WTC11 (cell line): ENCODE results near the gene MRFAP1L1. TPM values are rescaled to one million over a fixed set of nuclear protein-coding genes. Genes with fewer than 3 reads are reported as not detected.

Experiments
- ATAC-seq: fragments of 200-7000 bp; cut with Tn5 transposase; 2 replicates; pipeline ENCODE4 v1.10.0; 2021; ENCODE audit warnings: mild to moderate bottlenecking, moderate library complexity
- CTCF ChIA-PET: fragments of 300-600 bp; sonication (Branson Sonifier 250); formaldehyde crosslinking; loops from one replicate; lab custom pipeline; 2021; ENCODE audit warnings: antibody characterized with exemption; lab: Charles Lee
- POLR2A ChIA-PET: fragments of 350-600 bp; sonication (Branson Sonifier 250); formaldehyde crosslinking; loops from one replicate; lab custom pipeline; 2021; ENCODE audit warnings: antibody characterized with exemption; lab: Charles Lee
- DNase-seq: peaks from one replicate; pipeline ENCODE4 v3.0.0; 2021; ENCODE audit warnings: low spot score
- H3K27ac Mint-ChIP-seq: 2 replicates; pipeline ENCODE4 v1.8.0; 2021; ENCODE audit warnings: mixed read lengths
- H3K27me3 Mint-ChIP-seq: 2 replicates; pipeline ENCODE4 v1.8.0; 2021; ENCODE audit warnings: low read depth, mild to moderate bottlenecking, moderate library complexity, mixed read lengths
- H3K36me3 Mint-ChIP-seq: 2 replicates; pipeline ENCODE4 v1.8.0; 2021; ENCODE audit warnings: mixed read lengths
- H3K4me1 Mint-ChIP-seq: 2 replicates; pipeline ENCODE4 v1.8.0; 2022; ENCODE audit warnings: mixed read lengths
- H3K4me3 Mint-ChIP-seq: 2 replicates; pipeline ENCODE4 v1.8.0; 2021; ENCODE audit warnings: mild to moderate bottlenecking, moderate library complexity, mixed read lengths
- H3K9me3 Mint-ChIP-seq: 2 replicates; pipeline ENCODE4 v1.8.0; 2021; ENCODE audit warnings: mixed read lengths
- ATF1 ChIP-seq: sonication (generic); formaldehyde crosslinking; IDR thresholded peaks from 2 replicates; pipeline ENCODE4 v1.8.1; 2023; ENCODE audit warnings: mild to moderate bottlenecking, moderate library complexity, missing genetic modification reagents
- E2F1 ChIP-seq: sonication (generic); formaldehyde crosslinking; IDR thresholded peaks from 2 replicates; pipeline ENCODE4 v1.8.0; 2022; ENCODE audit warnings: mild to moderate bottlenecking, missing genetic modification reagents
- ELF4 ChIP-seq: sonication (generic); formaldehyde crosslinking; IDR thresholded peaks from 2 replicates; pipeline ENCODE4 v1.8.1; 2022; ENCODE audit warnings: low read depth, mild to moderate bottlenecking, moderate library complexity, missing genetic modification reagents
- MYBL2 ChIP-seq: sonication (generic); formaldehyde crosslinking; IDR thresholded peaks from 2 replicates; pipeline ENCODE4 v1.8.1; 2023; ENCODE audit warnings: mild to moderate bottlenecking, moderate library complexity, missing genetic modification reagents
- NR1H2 ChIP-seq: sonication (generic); formaldehyde crosslinking; IDR thresholded peaks from 2 replicates; pipeline ENCODE4 v1.9.0; 2021; ENCODE audit warnings: mild to moderate bottlenecking, moderate library complexity, missing genetic modification reagents
- ZNF121 ChIP-seq: sonication (generic); formaldehyde crosslinking; IDR thresholded peaks from 2 replicates; pipeline ENCODE4 v1.8.0; 2023; ENCODE audit warnings: missing genetic modification reagents
- ZNF138 ChIP-seq: sonication (generic); formaldehyde crosslinking; conservative IDR thresholded peaks from 2 replicates; pipeline ENCODE4 v1.8.1; 2022; ENCODE audit warnings: mild to moderate bottlenecking, moderate library complexity, missing genetic modification reagents
- ZNF263 ChIP-seq: sonication (generic); formaldehyde crosslinking; IDR thresholded peaks from 2 replicates; pipeline ENCODE4 v1.8.1; 2022; ENCODE audit warnings: low read depth, mild to moderate bottlenecking, moderate library complexity, missing genetic modification reagents
- total RNA-seq: library from RNA; stranded (reverse); gene quantifications from 3 replicates; pipeline ENCODE4 v1.2.3, GENCODE V29; 2021
- TF ChIP-seq, protein P1 (sequence below): sonication (generic); formaldehyde crosslinking; IDR thresholded peaks from 2 replicates; pipeline ENCODE4 v1.8.1; 2023; ENCODE audit warnings: mild to moderate bottlenecking, missing genetic modification reagents, borderline replicate concordance
- TF ChIP-seq, protein P2 (sequence below): fragments of 250-450 bp; sonication (Bioruptor Pico); conservative IDR thresholded peaks from 2 replicates; pipeline ENCODE4 v1.9.0; 2021; ENCODE audit warnings: mild to moderate bottlenecking
- TF ChIP-seq, protein P3 (sequence below): sonication (generic); formaldehyde crosslinking; IDR thresholded peaks from 2 replicates; pipeline ENCODE4 v1.8.1; 2022; ENCODE audit warnings: low read depth, mild to moderate bottlenecking, moderate library complexity, missing genetic modification reagents, borderline replicate concordance

MRFAP1L1 gene
- total RNA-seq, 1 experiment from 2014 or later: 54.4 TPM

DNA sequence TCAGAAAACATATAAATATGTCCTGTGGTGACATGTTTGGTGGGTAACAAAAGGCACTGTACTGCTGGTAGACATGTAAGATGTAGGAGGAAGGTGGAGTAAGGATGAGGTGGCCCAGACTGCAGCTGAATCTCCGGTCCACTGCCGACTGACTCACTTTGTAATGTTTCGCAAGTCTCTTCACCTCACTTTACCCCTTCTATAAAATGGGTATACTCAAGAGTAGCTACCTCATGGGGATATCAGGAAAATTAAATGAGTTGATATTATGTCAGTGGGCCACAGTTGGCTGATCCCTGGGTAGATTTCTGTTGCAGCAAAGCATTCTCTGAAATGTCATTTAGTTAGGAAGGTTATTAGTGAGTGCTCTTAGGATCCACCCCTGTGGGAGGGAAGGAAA is 47.1 kb downstream of the MRFAP1L1 start (continued):
- TF ChIP-seq, protein P1, sequence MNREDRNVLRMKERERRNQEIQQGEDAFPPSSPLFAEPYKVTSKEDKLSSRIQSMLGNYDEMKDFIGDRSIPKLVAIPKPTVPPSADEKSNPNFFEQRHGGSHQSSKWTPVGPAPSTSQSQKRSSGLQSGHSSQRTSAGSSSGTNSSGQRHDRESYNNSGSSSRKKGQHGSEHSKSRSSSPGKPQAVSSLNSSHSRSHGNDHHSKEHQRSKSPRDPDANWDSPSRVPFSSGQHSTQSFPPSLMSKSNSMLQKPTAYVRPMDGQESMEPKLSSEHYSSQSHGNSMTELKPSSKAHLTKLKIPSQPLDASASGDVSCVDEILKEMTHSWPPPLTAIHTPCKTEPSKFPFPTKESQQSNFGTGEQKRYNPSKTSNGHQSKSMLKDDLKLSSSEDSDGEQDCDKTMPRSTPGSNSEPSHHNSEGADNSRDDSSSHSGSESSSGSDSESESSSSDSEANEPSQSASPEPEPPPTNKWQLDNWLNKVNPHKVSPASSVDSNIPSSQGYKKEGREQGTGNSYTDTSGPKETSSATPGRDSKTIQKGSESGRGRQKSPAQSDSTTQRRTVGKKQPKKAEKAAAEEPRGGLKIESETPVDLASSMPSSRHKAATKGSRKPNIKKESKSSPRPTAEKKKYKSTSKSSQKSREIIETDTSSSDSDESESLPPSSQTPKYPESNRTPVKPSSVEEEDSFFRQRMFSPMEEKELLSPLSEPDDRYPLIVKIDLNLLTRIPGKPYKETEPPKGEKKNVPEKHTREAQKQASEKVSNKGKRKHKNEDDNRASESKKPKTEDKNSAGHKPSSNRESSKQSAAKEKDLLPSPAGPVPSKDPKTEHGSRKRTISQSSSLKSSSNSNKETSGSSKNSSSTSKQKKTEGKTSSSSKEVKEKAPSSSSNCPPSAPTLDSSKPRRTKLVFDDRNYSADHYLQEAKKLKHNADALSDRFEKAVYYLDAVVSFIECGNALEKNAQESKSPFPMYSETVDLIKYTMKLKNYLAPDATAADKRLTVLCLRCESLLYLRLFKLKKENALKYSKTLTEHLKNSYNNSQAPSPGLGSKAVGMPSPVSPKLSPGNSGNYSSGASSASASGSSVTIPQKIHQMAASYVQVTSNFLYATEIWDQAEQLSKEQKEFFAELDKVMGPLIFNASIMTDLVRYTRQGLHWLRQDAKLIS (CRISPR knock-in tag): no peak
- TF ChIP-seq ELF4 (no peak), MYBL2 (CRISPR knock-in tag) (no peak)

DNA sequence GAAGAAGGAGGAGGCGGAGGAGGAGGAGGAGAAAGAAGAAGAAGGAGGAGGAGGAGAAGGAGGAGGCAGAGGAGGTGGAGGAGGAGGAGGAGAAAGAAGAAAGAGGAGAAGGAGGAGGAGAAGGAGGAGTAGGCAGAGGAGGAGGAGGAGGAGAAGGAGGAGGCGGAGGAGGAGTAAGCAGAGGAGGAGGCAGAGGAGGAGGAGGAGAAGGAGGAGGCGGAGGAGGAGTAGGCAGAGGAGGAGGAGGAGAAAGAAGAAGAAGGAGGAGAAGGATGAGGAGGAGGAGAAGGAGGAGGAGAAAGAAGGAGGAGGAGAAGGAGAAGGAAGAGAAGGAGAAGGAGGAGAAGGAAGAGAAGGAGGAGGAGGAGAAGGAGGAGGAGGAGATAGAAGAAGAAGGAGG is 49.2 kb downstream of the MRFAP1L1 start:
- H3K27ac Mint-ChIP-seq: no peak overlapping the region
- TF ChIP-seq, protein P1 (CRISPR knock-in tag): no peak
- TF ChIP-seq, protein P2, sequence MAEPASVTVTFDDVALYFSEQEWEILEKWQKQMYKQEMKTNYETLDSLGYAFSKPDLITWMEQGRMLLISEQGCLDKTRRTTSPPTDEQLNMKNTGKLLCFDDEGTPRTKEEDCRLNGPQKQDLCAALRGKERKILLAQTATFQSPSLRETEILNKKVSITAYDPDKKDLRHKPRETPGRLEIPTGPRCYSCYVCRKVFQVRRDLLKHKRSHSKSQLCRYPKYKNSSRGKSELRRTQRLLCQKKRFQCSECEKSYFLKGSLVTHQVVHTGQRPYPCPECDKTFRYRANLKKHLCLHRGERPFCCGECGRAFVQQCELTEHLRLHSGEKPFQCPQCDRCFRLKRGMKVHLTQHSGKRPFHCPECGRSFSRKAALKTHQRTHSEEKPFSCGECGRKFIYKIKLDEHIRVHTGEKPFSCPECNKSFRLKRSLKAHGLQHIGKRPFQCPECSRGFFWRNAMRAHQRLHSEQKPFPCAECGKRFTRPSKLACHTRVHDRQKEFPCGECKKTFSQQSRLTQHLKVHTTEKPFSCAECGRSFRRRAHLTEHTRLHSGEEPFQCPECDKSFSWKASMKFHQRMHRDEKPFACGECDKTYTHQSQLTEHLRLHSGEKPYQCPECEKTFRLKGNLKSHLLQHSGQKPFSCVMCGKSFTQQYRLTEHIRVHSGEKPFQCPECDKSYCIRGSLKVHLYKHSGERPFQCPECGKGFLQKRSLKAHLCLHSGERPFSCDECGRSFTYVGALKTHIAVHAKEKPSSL (CRISPR knock-in tag): no peak
- TF ChIP-seq ZNF138 (CRISPR knock-in tag) (no peak), ZNF121 (CRISPR knock-in tag) (no peak), ATF1 (CRISPR knock-in tag) (no peak), E2F1 (CRISPR knock-in tag) (no peak), ZNF263 (CRISPR knock-in tag) (no peak), NR1H2 (CRISPR knock-in tag) (no peak), MYBL2 (CRISPR knock-in tag) (no peak)
- TF ChIP-seq, protein P3, sequence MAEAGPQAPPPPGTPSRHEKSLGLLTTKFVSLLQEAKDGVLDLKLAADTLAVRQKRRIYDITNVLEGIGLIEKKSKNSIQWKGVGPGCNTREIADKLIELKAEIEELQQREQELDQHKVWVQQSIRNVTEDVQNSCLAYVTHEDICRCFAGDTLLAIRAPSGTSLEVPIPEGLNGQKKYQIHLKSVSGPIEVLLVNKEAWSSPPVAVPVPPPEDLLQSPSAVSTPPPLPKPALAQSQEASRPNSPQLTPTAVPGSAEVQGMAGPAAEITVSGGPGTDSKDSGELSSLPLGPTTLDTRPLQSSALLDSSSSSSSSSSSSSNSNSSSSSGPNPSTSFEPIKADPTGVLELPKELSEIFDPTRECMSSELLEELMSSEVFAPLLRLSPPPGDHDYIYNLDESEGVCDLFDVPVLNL (CRISPR knock-in tag): no peak
- TF ChIP-seq, all 79 proteins: peak for 0
- Mint-ChIP-seq H3K9me3 (no peaks in the 10 kb centered on the region), H3K4me1 (peaks cover 2% of the 10 kb centered on the region; the same call in 1 of the 2 replicates), H3K4me3 (no peak overlapping the region), H3K27me3 (peaks cover 61% of the 10 kb centered on the region), H3K36me3 (no peaks in the 10 kb centered on the region)
- DNase-seq (no peak), ATAC-seq (no peak)
- POLR2A ChIA-PET: no interaction called here
- CTCF ChIA-PET: no interaction called here
